Measurements from ENCODE around the gene FGF5.
A peak's percentile ranks its signal among the peaks of the same experiment; 100 is the strongest.

Gene FGF5

GRCh38 chr4:80294206-80294605 lies 27.7 kb downstream of the FGF5 start:
- DNase-seq (ENCODE audit: low read depth): no peak
- TF ChIP-seq CTCF (conservative IDR thresholded peaks at IDR 0.05; ENCODE audit: low read depth, low read length): no peak
- H3K4me3 ChIP-seq (ENCODE audit: low read length): no peak overlapping the region

- DNase-seq (ENCODE audit: low read depth): no peak
- H3K4me3 ChIP-seq (ENCODE audit: low read length): no peak overlapping the region
- no peak for TF ChIP-seq CTCF (conservative IDR thresholded peaks at IDR 0.05; ENCODE audit: low read depth, low read length)
These were observed 28.9 kb downstream of the FGF5 start for GRCh38 chr4:80295336-80295735.

GRCh38 chr4:80295826-80296225 lies 29.4 kb downstream of the FGF5 start:
- DNase-seq (ENCODE audit: low read depth): no peak
- no peak overlapping the region for H3K4me3 ChIP-seq (ENCODE audit: low read length)
- TF ChIP-seq CTCF (conservative IDR thresholded peaks at IDR 0.05; ENCODE audit: low read depth, low read length): no peak

- H3K4me3 ChIP-seq (ENCODE audit: low read length): no peak overlapping the region
- TF ChIP-seq CTCF (conservative IDR thresholded peaks at IDR 0.05; ENCODE audit: low read depth, low read length): no peak
- DNase-seq (ENCODE audit: low read depth): no peak
These were observed 35.4 kb downstream of the FGF5 start for GRCh38 chr4:80301884-80302283.

GRCh38 chr4:80302616-80303223 lies 36.3 kb downstream of the FGF5 start:
- TF ChIP-seq CTCF (conservative IDR thresholded peaks at IDR 0.05; ENCODE audit: low read depth, low read length): no peak
- DNase-seq (ENCODE audit: low read depth): no peak
- H3K4me3 ChIP-seq (ENCODE audit: low read length): no peak overlapping the region

GRCh38 chr4:80305466-80305865 lies 39.0 kb downstream of the FGF5 start:
- no peak for TF ChIP-seq CTCF (conservative IDR thresholded peaks at IDR 0.05; ENCODE audit: low read depth, low read length)
- no peak overlapping the region for H3K4me3 ChIP-seq (ENCODE audit: low read length)
- peak; percentile 31 for DNase-seq (ENCODE audit: low read depth)

- peak; percentile 14 for DNase-seq (ENCODE audit: low read depth)
- no peak for TF ChIP-seq CTCF (conservative IDR thresholded peaks at IDR 0.05; ENCODE audit: low read depth, low read length)
These were observed 39.8 kb downstream of the FGF5 start for GRCh38 chr4:80306260-80306659.

More at GRCh38 chr4:80306260-80306659, 39.8 kb downstream of the FGF5 start:
- no peak overlapping the region for H3K4me3 ChIP-seq (ENCODE audit: low read length)
